Measurements from ENCODE around the gene PIAS1.
"Not testable (repeated sequence)": the region's sequence is repeated elsewhere in the genome, so short reads cannot be mapped to it uniquely, and the experiment has no call there.

PIAS1 gene

DNA sequence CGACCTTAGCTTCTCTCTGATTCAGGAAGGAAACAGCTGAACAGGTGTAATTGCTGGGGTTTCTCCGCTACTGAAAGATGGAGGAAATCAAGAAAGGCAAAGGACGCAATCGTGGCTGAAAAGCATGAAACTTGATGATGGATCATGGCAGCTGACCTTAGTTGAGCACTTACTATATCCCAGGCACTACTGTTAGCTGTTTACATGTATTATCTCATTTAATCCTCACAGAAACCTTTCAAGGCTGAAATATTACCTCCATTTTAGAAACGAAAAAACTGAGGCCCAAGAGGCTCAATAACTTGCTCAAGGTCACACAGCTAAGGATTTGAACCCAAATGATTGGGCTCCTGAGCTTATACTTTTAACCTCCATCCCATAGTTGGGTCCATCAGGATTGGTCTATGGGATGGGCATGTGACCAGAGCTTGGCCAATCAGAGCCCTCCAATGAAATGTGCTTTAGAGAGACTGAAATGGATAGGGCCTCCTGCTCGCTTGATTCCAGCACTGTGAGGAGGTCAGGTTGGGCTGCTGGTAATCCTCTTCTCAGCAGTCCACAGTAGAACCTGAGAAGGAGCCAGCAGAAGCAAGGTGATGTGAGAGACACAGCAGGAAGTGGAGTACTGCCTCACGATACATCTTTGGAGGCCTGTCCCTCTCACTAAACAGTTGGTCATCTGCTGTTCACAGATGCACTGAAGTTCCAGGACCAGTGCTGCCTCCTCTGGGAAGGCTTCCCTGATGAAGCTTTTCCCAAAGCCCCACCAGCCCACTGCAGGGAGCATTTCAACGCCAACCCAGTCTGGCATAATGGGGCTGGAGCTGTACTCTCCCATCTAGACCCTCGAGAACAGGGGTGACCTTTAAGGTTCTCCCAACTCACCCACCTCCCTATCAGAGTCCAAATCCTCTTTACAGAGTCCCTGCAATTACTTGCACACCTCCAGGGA is 165.0 kb downstream of the PIAS1 start:
- no peak for DNase-seq (ENCODE audit: low read depth)

- DNase-seq (ENCODE audit: low read depth) = no peak
These were observed 166.4 kb downstream of the PIAS1 start for GRCh38 chr15:68220489-68220888.

DNA sequence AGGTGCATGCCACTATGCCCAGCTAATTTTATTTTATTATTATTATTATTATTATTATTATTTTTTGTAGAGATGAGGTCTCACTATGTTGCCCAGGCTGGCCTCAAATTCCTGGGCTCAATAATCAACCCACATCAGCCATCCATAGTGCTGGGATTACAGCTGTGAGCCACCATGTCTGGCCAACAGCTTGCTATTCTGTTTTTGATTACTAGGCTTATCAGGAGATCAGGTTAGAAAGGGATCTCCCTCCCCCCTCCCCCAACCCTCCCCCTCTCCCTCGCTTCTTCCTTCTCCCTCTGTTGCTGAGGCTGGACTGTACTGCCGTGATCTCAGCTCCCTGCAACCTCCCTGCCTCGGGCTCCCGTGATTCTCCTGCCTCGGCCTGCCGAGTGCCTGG is 166.9 kb downstream of the PIAS1 start:
- no peak for DNase-seq (ENCODE audit: low read depth)

- not testable (repeated sequence) for DNase-seq (ENCODE audit: low read depth)
These were observed 167.7 kb downstream of the PIAS1 start for GRCh38 chr15:68221530-68222431.

DNA sequence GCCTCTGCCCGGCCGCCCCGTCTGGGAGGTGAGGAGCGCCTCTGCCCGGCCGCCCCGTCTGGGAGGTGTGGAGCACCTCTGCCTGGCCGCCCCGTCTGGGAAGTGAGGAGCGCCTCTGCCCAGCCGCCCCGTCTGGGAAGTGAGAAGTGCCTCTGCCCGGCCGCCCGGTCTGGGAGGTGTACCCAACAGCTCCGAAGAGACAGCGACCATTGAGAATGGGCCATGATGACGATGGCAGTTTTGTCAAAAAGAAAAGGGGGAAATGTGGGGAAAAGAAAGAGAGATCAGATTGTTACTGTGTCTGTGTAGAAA is 168.3 kb downstream of the PIAS1 start:
- DNase-seq (ENCODE audit: low read depth) = not testable (repeated sequence)

- DNase-seq (ENCODE audit: low read depth) = no peak
These were observed 169.1 kb downstream of the PIAS1 start for GRCh38 chr15:68223171-68223570.

DNA sequence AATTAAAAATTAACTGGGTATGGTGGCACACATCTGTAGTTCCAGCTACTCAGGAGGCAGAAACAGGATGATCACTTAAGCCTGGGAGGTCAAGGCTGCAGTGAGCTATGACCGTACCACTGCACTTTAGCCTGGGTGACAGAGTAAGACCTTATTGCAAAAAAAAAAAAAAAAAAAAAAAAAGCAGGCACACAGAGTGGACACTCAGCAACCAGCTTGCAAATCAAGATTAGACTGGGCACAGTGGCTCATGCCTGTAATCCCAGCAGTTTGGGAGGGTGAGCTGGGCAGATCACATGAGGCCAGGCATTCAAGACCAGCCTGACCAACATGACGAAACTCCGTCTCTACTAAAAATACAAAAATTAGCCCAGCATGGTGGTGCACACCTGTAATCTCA is 170.0 kb downstream of the PIAS1 start:
- DNase-seq (ENCODE audit: low read depth) = no peak

DNA sequence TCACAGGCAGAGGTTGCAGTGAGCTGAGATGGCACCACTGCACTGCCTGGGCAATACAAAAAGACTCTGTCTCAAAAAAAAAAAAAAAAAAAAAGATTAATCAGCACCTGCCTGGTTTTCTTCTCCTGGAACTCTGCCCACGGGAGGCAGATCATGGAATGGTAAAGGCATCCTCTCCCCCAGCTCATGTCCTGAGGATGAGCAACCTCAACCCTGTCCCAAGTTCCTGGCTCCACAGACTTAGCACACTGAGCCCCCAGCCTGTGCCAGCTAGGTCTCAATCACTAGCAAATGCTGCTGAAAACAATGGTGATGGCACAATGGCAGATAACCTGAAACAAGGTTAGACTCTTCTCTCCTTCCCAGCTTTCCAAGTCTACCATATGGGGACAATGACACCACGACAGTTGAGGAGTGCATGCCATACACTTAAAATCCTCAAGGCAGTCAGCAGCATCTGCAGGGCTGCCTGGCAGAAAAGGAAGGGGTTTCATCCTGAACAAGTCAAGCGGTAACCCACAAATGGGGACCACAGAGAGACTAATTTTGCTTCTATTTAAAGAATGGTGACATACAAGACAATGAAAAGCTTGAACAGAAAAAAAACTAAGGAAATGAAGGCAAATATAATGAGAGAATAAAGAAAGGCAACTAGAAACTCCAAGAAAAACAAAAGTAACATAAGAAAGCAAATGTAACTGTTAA is 170.6 kb downstream of the PIAS1 start:
- DNase-seq (ENCODE audit: low read depth) = no peak

DNA sequence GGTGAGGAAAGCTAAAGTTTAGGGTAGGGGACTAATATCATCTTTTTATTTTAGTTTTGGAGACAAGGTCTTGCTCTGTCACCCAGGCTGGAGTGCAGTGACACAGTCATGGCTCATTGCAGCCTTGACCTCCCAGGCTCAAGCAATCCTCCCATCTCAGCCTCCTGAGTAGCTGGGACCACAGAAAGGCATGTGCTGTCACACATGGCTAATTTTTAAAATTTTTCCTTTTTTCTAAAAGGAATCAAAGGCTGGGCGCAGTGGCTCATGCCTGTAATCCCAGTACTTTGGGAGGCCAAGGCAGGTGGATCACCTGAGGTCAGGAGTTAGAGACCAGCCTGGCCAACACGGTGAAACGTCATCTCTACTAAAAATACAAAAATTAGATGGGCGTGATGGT is 171.3 kb downstream of the PIAS1 start:
- not testable (repeated sequence) for DNase-seq (ENCODE audit: low read depth)

GRCh38 chr15:68227643-68228142 is 173.6 kb downstream of the PIAS1 start:
- DNase-seq (ENCODE audit: low read depth) = no peak

- DNase-seq (ENCODE audit: low read depth) = no peak
These were observed 174.2 kb downstream of the PIAS1 start for GRCh38 chr15:68228143-68228970.

- no peak for DNase-seq (ENCODE audit: low read depth)
These were observed 174.9 kb downstream of the PIAS1 start for GRCh38 chr15:68228971-68229385.

DNA sequence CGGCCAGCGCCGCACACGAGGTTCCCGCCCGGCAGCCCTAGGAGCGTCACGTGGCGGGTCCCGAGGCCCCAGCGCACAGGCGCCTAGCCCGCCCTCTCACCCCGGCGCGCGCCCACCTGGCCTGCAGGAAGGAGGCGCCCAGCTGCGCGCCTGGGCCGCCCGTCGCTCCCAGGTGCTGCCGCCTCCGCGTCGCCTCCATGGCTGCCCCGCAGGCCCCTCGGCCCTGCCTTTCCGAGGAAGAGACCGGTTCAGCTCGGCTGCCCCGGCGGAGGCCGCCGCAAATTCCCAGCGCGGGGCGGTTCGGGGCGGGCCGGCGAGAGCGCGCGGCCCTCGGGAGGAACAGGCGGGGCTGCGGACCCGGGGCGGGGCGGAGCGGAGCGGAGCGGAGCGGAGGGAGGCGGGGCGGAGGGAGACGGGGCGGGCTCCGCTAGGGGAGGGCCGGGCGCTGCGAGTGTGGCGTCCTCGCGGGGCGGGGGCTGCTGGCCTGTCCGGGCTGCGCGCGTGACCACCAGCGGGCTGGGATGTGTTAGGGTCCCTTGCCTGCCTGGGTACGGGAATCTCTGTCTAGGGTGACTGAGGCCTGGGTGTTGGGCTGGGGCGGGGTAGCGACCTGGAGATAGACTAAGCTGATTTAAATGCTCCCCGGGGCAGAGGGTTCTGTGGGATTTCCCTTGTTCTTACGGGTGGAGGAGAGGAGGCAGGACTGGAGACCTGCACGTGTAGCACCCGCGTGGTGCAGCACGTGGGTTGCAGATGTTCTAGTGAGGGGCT is 175.5 kb downstream of the PIAS1 start, which contains the start of gene CLN6:
TSS of gene CLN6 (minus strand) at position 343 of the 771 bp plus-strand sequence. CDS start at position 199, 144 bp downstream.
- peak; percentile 75 for DNase-seq (ENCODE audit: low read depth)

DNA sequence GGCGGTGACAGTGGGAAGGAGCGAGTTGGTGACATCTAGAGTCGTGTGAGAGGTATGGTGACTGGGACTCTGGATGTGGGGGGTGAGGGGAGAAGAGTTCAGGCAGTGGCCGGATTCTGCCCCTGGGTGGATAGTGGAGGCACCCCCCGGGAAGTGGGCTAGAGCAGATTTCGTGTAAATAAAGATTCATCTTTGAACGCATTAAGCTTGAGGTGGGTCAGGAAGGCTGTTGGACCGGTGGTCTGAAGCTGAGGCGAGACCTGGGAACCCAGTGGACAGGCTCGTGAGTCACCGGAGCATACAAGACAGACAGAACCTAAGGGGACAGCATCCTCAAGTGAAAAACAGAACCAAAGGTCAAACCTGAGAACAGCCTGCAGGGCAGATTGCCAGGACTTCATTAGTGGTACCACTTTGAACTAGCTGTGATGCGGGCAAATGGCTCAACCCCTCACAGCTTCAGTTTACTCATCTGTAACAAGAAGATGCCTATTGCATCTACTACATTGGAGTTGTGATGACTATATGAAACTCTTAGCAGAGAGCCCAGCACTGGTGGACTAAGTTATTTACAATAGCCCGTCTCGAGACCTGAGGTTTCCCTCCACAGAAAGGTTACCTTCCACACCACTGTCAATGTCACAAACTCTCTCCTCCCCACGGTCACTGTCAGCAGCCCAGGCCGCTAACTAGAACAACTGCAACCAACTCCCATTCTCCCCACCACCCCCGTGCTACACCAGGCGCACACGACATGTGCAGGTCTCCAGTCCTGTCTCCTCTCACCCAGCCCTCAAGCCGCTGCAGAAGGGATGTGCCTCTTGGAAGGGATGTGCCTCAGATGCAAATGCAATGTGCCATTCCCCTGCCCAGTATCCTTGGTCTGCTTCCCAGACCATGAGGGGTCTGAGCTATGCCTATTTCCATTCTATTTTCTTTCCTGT is 176.3 kb downstream of the PIAS1 start:
- DNase-seq (ENCODE audit: low read depth) = no peak

DNA sequence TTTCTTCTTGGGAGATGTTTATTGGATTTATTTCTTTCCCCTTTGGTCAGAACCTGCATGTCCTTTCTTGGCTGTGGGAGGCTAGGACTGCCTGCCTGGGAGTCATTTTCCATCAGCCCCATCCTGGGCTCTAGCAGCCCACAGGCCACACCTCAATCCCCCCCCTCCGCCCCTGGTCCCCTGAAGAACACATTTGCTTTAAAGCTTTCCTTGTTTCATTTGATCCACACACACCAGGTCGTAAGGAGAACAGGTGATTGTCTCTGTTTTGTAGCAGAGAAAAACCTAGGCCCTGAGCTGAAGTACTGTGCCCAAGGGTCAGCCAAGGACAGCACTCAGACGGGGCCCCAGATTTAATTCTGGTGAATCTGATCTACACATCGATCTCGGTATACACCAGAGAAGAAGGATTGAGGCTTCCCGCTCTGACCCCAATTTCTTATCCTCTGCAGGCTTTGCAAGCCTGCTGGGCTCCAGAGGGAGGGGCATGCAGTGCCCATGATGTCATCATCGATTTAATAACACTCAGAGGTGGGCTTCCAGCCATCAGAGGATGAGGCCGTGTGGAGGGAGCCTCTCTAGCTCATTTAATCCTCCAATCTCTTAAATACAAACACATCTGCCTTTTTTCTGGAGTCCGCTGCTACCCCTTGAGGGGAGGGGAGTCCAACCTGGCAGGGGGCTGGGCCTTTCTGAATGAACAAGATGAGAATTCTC is 177.1 kb downstream of the PIAS1 start:
- no peak for DNase-seq (ENCODE audit: low read depth)

DNA sequence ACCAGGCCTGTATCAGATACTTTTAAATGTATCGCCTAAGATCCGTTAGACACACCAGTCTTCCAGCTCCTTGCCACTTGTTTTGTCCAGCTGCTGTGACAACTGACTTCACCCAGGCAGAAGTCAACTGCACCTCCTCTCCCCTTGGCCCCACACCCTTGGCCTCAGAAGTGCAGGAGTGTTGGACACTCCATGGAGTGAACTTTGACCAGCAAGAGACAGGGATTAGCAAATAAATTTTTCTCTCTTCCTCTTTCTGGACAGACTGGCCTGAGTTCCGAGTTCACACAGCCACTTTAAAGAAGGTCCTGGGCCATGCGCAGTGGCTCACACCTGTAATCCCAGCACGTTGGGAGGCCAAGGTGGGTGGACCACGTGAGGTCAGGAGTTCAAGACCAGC is 178.3 kb downstream of the PIAS1 start:
- no peak for DNase-seq (ENCODE audit: low read depth)

- no peak for DNase-seq (ENCODE audit: low read depth)
These were observed 178.8 kb downstream of the PIAS1 start for GRCh38 chr15:68232937-68233336.

GRCh38 chr15:68234060-68234459 is 179.9 kb downstream of the PIAS1 start:
- no peak for DNase-seq (ENCODE audit: low read depth)

Data from activated T-helper 1 cell treated with Interleukin-2 at 50 U/mL for 16 hours (primary cell).